Measurements from ENCODE around the gene BRSK1. TPM values are rescaled to one million over a fixed set of nuclear protein-coding genes. Genes with fewer than 3 reads are reported as not detected.

BRSK1 gene
- total RNA-seq, 2 donors from 2014 or later = 11.9 to 15.7 TPM

- H3K27ac Mint-ChIP-seq = no peak overlapping the region
- H3K9me3 Mint-ChIP-seq = no peaks in the 10 kb centered on the region
- no peak overlapping the region for H3K4me3 Mint-ChIP-seq
- no peaks in the 10 kb centered on the region for H3K36me3 Mint-ChIP-seq
- no peak for ATAC-seq
- no peak for DNase-seq (ENCODE audit: low spot score)
- peaks cover 0 to 3% of the 10 kb centered on the region in 2 donors for H3K4me1 Mint-ChIP-seq (ENCODE audit: low read depth in 2 of 2)
- H3K27me3 Mint-ChIP-seq = no peaks in the 10 kb centered on the region
Measured at GRCh38 chr19:55309448-55309847, 25.7 kb downstream of the BRSK1 start.

GRCh38 chr19:55310498-55310897, 26.7 kb downstream of the BRSK1 start:
- ATAC-seq (no peak), DNase-seq (ENCODE audit: low spot score) (no peak)
- H3K27me3 Mint-ChIP-seq = no peaks in the 10 kb centered on the region
- H3K27ac Mint-ChIP-seq = no peak overlapping the region
- H3K4me3 Mint-ChIP-seq = no peak overlapping the region
- no peaks in the 10 kb centered on the region for H3K36me3 Mint-ChIP-seq
- peaks cover 0 to under 1% of the 10 kb centered on the region in 2 donors for H3K4me1 Mint-ChIP-seq (ENCODE audit: low read depth in 2 of 2)
- H3K9me3 Mint-ChIP-seq = no peaks in the 10 kb centered on the region

- H3K36me3 Mint-ChIP-seq = no peaks in the 10 kb centered on the region
- no peak overlapping the region for H3K4me3 Mint-ChIP-seq
- DNase-seq (ENCODE audit: low spot score) = no peak
- no peak overlapping the region for H3K27ac Mint-ChIP-seq
- no peaks in the 10 kb centered on the region for H3K9me3 Mint-ChIP-seq
- no peaks in the 10 kb centered on the region for H3K27me3 Mint-ChIP-seq
- H3K4me1 Mint-ChIP-seq (ENCODE audit: low read depth in 2 of 2) = no peaks in the 10 kb centered on the region
- no peak for ATAC-seq
Measured at GRCh38 chr19:55311397-55311796, 27.6 kb downstream of the BRSK1 start.

GRCh38 chr19:55311797-55312196, 28.0 kb downstream of the BRSK1 start:
- no peaks in the 10 kb centered on the region for H3K27me3 Mint-ChIP-seq
- no peaks in the 10 kb centered on the region for H3K9me3 Mint-ChIP-seq
- H3K4me1 Mint-ChIP-seq (ENCODE audit: low read depth in 2 of 2) = no peaks in the 10 kb centered on the region
- no peak overlapping the region for H3K27ac Mint-ChIP-seq
- DNase-seq (ENCODE audit: low spot score) (no peak), ATAC-seq (no peak)
- no peak overlapping the region for H3K4me3 Mint-ChIP-seq
- no peaks in the 10 kb centered on the region for H3K36me3 Mint-ChIP-seq

- Mint-ChIP-seq H3K27ac (no peak overlapping the region), H3K4me1 (ENCODE audit: low read depth in 2 of 2) (no peaks in the 10 kb centered on the region), H3K27me3 (no peaks in the 10 kb centered on the region), H3K9me3 (no peaks in the 10 kb centered on the region), H3K36me3 (no peaks in the 10 kb centered on the region), H3K4me3 (no peak overlapping the region)
- no peak for ATAC-seq
- no peak for DNase-seq (ENCODE audit: low spot score)
Measured at GRCh38 chr19:55312621-55313512, 29.1 kb downstream of the BRSK1 start.

GRCh38 chr19:55314396-55314795, 30.6 kb downstream of the BRSK1 start:
- no peak for ATAC-seq
- no peak for DNase-seq (ENCODE audit: low spot score)
- H3K27me3 Mint-ChIP-seq = no peaks in the 10 kb centered on the region

GRCh38 chr19:55315956-55316525, 32.2 kb downstream of the BRSK1 start:
- DNase-seq (ENCODE audit: low spot score) (no peak), ATAC-seq (no peak)
- no peaks in the 10 kb centered on the region for H3K27me3 Mint-ChIP-seq
- H3K4me3 Mint-ChIP-seq = no peak overlapping the region
- no peaks in the 10 kb centered on the region for H3K36me3 Mint-ChIP-seq
- no peaks in the 10 kb centered on the region for H3K4me1 Mint-ChIP-seq (ENCODE audit: low read depth in 2 of 2)
- no peaks in the 10 kb centered on the region for H3K9me3 Mint-ChIP-seq
- no peak overlapping the region for H3K27ac Mint-ChIP-seq

More at GRCh38 chr19:55314396-55314795, 30.6 kb downstream of the BRSK1 start:
- Mint-ChIP-seq H3K4me1 (ENCODE audit: low read depth in 2 of 2) (no peaks in the 10 kb centered on the region), H3K27ac (no peak overlapping the region), H3K9me3 (no peaks in the 10 kb centered on the region), H3K4me3 (no peak overlapping the region), H3K36me3 (no peaks in the 10 kb centered on the region)

- Mint-ChIP-seq H3K9me3 (no peaks in the 10 kb centered on the region), H3K27ac (no peak overlapping the region), H3K36me3 (no peaks in the 10 kb centered on the region), H3K4me3 (no peak overlapping the region), H3K27me3 (peaks cover 0 to 2% of the 10 kb centered on the region in 2 donors), H3K4me1 (ENCODE audit: low read depth in 2 of 2) (no peaks in the 10 kb centered on the region)
- no peak for DNase-seq (ENCODE audit: low spot score)
- ATAC-seq = peak in 1 of 2 donors; percentile 21
Measured at GRCh38 chr19:55316646-55317045, 32.8 kb downstream of the BRSK1 start.

- ATAC-seq = no peak
Measured at GRCh38 chr19:55319785-55320184, 36.0 kb downstream of the BRSK1 start.

GRCh38 chr19:55320844-55321419, 37.1 kb downstream of the BRSK1 start:
- H3K36me3 Mint-ChIP-seq = no peaks in the 10 kb centered on the region
- H3K27me3 Mint-ChIP-seq = peaks cover 8 to 9% of the 10 kb centered on the region in 2 donors
- no peak overlapping the region for H3K4me3 Mint-ChIP-seq
- H3K27ac Mint-ChIP-seq = no peak overlapping the region
- DNase-seq (ENCODE audit: low spot score) (no peak), ATAC-seq (no peak)
- no peaks in the 10 kb centered on the region for H3K4me1 Mint-ChIP-seq (ENCODE audit: low read depth in 2 of 2)
- H3K9me3 Mint-ChIP-seq = no peaks in the 10 kb centered on the region

More at GRCh38 chr19:55319785-55320184, 36.0 kb downstream of the BRSK1 start:
- Mint-ChIP-seq H3K27me3 (peaks cover 8 to 9% of the 10 kb centered on the region in 2 donors), H3K27ac (no peak overlapping the region), H3K4me1 (ENCODE audit: low read depth in 2 of 2) (no peaks in the 10 kb centered on the region), H3K9me3 (no peaks in the 10 kb centered on the region), H3K4me3 (no peak overlapping the region), H3K36me3 (no peaks in the 10 kb centered on the region)
- DNase-seq (ENCODE audit: low spot score) = no peak

GRCh38 chr19:55321466-55322137, 37.8 kb downstream of the BRSK1 start:
- Mint-ChIP-seq H3K27ac (peak overlapping the region in 1 of 2 donors; percentile 75), H3K4me1 (ENCODE audit: low read depth in 2 of 2) (no peaks in the 10 kb centered on the region), H3K27me3 (peaks cover 8 to 9% of the 10 kb centered on the region in 2 donors), H3K9me3 (no peaks in the 10 kb centered on the region), H3K4me3 (no peak overlapping the region), H3K36me3 (no peaks in the 10 kb centered on the region)
- no peak for ATAC-seq
- DNase-seq (ENCODE audit: low spot score) = no peak

- Mint-ChIP-seq H3K36me3 (no peaks in the 10 kb centered on the region), H3K27ac (peak overlapping the region in 1 of 2 donors; percentile 75), H3K4me1 (ENCODE audit: low read depth in 2 of 2) (no peaks in the 10 kb centered on the region), H3K4me3 (no peak overlapping the region), H3K9me3 (no peaks in the 10 kb centered on the region), H3K27me3 (peaks cover 8 to 9% of the 10 kb centered on the region in 2 donors)
- ATAC-seq = peak in 1 of 2 donors; percentile 24
- DNase-seq (ENCODE audit: low spot score) = no peak
Measured at GRCh38 chr19:55322204-55322885, 38.5 kb downstream of the BRSK1 start.

GRCh38 chr19:55324662-55325061, 40.9 kb downstream of the BRSK1 start:
- H3K36me3 Mint-ChIP-seq = no peaks in the 10 kb centered on the region

More at GRCh38 chr19:55324662-55325061, 40.9 kb downstream of the BRSK1 start:
- Mint-ChIP-seq H3K9me3 (no peaks in the 10 kb centered on the region), H3K4me3 (peak overlapping the region; percentile 32), H3K4me1 (ENCODE audit: low read depth in 2 of 2) (no peaks in the 10 kb centered on the region), H3K27me3 (peaks cover 8 to 9% of the 10 kb centered on the region in 2 donors), H3K27ac (no peak overlapping the region)
- ATAC-seq (no peak), DNase-seq (ENCODE audit: low spot score) (no peak)
